IPS DF 19.7 (cell line): ENCODE results near the gene SPPL3.
A peak's percentile ranks its signal among the peaks of the same experiment; 100 is the strongest.

Experiments used
- DNase-seq: peaks from one replicate; pipeline ENCODE4 v3.0.0-alpha.2; 2013; ENCODE audit warnings: low read depth, low spot score

The SPPL3 gene

GRCh38 chr12:120724720-120725119 lies 179.4 kb downstream of the SPPL3 start:
- DNase-seq: no peak

GRCh38 chr12:120722784-120723183 lies 181.4 kb downstream of the SPPL3 start:
- no peak for DNase-seq

GRCh38 chr12:120721866-120722265 lies 182.3 kb downstream of the SPPL3 start:
- no peak for DNase-seq

GRCh38 chr12:120720987-120721801 lies 183.0 kb downstream of the SPPL3 start:
- DNase-seq: no peak

- DNase-seq: no peak
These were observed 183.7 kb downstream of the SPPL3 start for GRCh38 chr12:120720234-120720986.

- DNase-seq: no peak
These were observed 184.5 kb downstream of the SPPL3 start for GRCh38 chr12:120719496-120720233.

GRCh38 chr12:120719072-120719471 lies 185.1 kb downstream of the SPPL3 start:
- no peak for DNase-seq

GRCh38 chr12:120718055-120718454 lies 186.1 kb downstream of the SPPL3 start:
- no peak for DNase-seq

- DNase-seq: peak; percentile 50
These were observed 190.2 kb downstream of the SPPL3 start for GRCh38 chr12:120713861-120714482.

GRCh38 chr12:120712610-120713009 lies 191.5 kb downstream of the SPPL3 start:
- no peak for DNase-seq
